K562 treated with DMSO at 1 percent for 4 hours (cell line): ENCODE data around the gene FAF1. TPM values are rescaled to one million over a fixed set of nuclear protein-coding genes. Genes with fewer than 3 reads are reported as not detected.

ENCODE experiments used
- total RNA-seq: library from RNA; unstranded; fragments of 300-600 nt; gene quantifications from 2 replicates; pipeline ENCODE4 v1.2.3, GENCODE V29; 2022; ENCODE audit not compliant: insufficient read depth

The FAF1 gene
- 34.7 and 40.6 TPM in 2 replicates for total RNA-seq

DNA sequence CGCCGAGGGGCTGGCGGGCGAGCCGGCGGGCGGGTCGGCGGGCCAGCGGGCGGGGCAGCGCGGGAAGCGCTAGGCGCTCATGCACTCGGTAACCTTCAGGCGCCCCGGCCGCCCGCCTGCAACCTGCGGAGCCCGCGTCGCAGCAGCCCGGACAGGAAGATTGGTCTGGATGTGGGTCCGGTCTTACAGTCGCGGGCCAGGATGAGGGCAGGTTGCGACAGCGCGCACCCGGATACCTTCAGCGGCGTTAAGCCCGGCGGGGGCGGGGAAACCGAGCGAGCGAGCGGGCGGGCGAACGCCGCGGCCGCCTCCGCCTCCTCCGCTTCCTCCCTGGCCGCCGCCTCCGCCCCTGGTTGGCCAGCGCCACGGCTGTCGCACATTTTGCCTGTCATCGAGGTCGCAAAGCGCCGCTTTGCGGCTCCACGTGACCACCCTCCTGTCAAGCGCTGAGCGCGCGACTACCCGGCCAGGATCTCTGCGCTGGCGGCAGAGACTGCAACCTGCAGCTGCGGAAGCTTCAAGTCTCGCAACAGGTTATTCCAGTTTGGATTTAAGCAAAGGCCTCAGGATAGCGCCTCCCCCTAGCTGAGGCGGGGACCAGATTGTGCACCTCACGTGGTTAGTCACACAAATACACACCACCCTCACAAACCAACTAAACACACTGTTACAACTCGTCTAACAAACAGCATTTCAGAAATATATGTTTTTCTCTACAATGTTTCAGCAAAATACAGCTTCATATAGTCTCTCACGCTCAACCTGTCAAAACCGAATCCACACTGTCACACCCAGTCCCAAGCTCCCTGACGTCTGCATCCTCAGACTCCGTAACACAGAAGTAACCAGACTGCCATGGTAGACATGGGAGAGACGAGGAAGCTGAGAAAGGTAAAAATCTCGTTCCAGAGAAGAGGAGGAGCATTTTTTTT is at the start of gene FAF1:
TSS of gene FAF1 (minus strand) at position 355 of the 932 bp plus-strand sequence. CDS start 456 bp downstream, outside the sequence.

DNA sequence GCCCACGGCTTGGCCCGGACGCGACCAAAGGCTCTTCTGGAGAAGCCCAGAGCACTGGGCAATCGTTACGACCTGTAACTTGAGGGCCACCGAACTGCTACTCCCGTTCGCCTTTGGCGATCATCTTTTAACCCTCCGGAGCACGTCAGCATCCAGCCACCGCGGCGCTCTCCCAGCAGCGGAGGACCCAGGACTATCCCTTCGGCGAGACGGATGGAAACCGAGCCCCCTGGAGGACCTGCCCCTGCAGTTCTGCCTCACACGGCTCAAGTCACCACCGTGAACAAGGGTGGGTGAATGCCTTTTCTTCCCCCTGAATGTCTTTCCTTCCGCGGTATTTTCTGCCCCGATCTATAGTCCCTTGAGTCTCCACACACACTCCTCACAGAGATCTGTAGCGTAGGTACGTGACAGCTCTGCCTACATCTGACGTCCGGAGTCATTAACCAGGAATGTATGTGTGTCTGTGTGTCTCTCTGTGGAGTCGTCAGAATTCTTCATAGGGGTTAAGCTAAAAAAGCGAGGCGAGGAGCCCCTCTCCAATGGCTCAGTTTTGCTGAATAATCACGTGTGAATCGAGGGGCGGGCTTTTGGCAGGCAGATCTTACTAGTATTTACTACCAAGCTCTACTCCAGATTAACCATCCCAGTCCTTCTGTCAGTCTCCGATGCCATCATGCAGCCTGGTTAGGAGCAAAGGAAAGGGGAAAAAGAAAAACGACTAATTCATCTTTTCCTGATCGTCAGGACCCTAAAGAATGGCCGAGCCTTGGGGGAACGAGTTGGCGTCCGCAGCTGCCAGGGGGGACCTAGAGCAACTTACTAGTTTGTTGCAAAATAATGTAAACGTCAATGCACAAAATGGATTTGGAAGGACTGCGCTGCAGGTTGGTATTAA is 9.8 kb upstream of the FAF1 start, which contains the start of gene CDKN2C:
TSS of gene CDKN2C (plus strand) at position 635 of the 898 bp plus-strand sequence. CDS start at position 759, 124 bp downstream.

DNA sequence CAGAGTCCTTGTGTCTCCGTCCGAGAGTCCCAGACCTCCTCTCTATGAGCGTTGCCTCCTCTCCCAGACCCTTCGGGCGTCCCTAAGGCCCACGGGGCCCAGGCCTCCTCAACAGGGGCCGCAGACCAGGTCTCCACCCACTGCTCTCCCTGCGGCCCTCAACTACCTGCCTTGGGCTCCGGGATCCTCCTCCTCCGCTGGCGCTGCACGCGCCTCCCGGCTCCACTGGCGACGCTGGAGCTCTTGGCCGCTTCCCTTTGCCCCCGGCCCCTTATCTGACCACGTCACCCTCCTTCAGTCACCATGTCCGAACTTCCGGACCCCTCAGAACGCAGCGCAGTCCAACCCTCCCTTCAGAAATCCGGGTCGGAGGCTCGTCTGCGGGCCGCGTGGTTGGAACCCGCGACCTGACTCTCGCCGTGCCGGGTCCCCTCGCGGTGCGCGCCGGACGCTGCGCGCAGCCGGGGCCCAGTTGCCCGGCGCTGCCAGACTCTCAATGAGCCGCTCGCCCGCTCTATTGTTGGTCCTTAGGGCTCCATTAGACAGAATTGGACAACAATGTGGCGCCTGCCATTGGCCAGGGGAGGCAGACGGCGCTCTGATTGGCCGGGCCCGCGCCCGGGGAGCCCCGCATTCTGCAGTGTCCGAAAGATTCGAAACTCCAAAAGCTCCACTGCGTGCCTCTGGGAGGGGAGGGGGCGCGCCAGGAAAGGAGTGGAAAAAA is 537.0 kb downstream of the FAF1 start, which contains the start of gene DMRTA2:
TSS of gene DMRTA2 (minus strand) at position 498 of the 724 bp plus-strand sequence. CDS start 1,907 bp downstream, outside the sequence.

Other genes with a start within 250 kb of the FAF1 start
- 103 and 106 TPM in 2 replicates for gene CDKN2C, start 10.0 kb upstream of the FAF1 start, total RNA-seq
- not detected in 2 replicates for gene C1orf185, start 142.0 kb upstream of the FAF1 start, total RNA-seq